Measurements from ENCODE around the gene AIFM3. TPM values are rescaled to one million over a fixed set of nuclear protein-coding genes. Genes with fewer than 3 reads are reported as not detected.
A peak's percentile ranks its signal among the peaks of the same experiment; 100 is the strongest.

The AIFM3 gene
- total RNA-seq, 1 experiment from 2014 or later = 4.2 TPM

GRCh38 chr22:20956258-20957101, 10.6 kb upstream of the AIFM3 start:
- Mint-ChIP-seq H3K4me1 (ENCODE audit: low read depth, unreplicated experiment) (peaks cover 38% of the 10 kb centered on the region), H3K27me3 (ENCODE audit: unreplicated experiment) (no peaks in the 10 kb centered on the region), H3K27ac (ENCODE audit: unreplicated experiment) (peak overlapping the region; percentile 78), H3K4me3 (ENCODE audit: low read depth, unreplicated experiment) (peak overlapping the region; percentile 91), H3K9me3 (ENCODE audit: low read depth, unreplicated experiment) (no peaks in the 10 kb centered on the region), H3K36me3 (ENCODE audit: insufficient read depth, unreplicated experiment) (peaks cover 64% of the 10 kb centered on the region)
- peak; percentile 72 for DNase-seq
- intact Hi-C loops (cut with micrococcal nuclease; ENCODE audit: unreplicated experiment) = no loop called here
- TF ChIP-seq CTCF (IDR thresholded peaks at IDR 0.05; ENCODE audit: unreplicated experiment) = no peak
- CTCF ChIA-PET = interaction anchor here (0.6 to 3.0 kb wide), 11 partner anchors 9 to 71 kb away, joined by 3 to 11 read pairs (median 5); partner anchors contain the start of genes AIFM3, CRKL and LZTR1
- BruUV-seq (replicated peaks) = TSS peak; percentile 40

GRCh38 chr22:20957102-20957682, 9.9 kb upstream of the AIFM3 start:
- CTCF ChIA-PET = interaction anchor here (0.6 to 3.0 kb wide), 9 partner anchors 10 to 72 kb away, joined by 3 to 11 read pairs (median 8); partner anchors contain the start of genes AIFM3, CRKL and LZTR1
- intact Hi-C loops (cut with micrococcal nuclease; ENCODE audit: unreplicated experiment) = no loop called here
- peak; percentile 44 for DNase-seq
- peaks cover 59% of the 10 kb centered on the region for H3K36me3 Mint-ChIP-seq (ENCODE audit: insufficient read depth, unreplicated experiment)
- no peaks in the 10 kb centered on the region for H3K27me3 Mint-ChIP-seq (ENCODE audit: unreplicated experiment)
- no peak for TF ChIP-seq CTCF (IDR thresholded peaks at IDR 0.05; ENCODE audit: unreplicated experiment)
- no TSS peak for BruUV-seq (replicated peaks)
- peaks cover 31% of the 10 kb centered on the region for H3K4me1 Mint-ChIP-seq (ENCODE audit: low read depth, unreplicated experiment)
- peak overlapping the region; percentile 82 for H3K27ac Mint-ChIP-seq (ENCODE audit: unreplicated experiment)
- H3K4me3 Mint-ChIP-seq (ENCODE audit: low read depth, unreplicated experiment) = peak overlapping the region; percentile 91
- H3K9me3 Mint-ChIP-seq (ENCODE audit: low read depth, unreplicated experiment) = no peaks in the 10 kb centered on the region

- CTCF ChIA-PET = interaction anchor here (0.6 to 3.0 kb wide), 9 partner anchors 9 to 72 kb away, joined by 3 to 11 read pairs (median 4); partner anchors contain the start of genes AIFM3, CRKL and LZTR1
- intact Hi-C loops (cut with micrococcal nuclease; ENCODE audit: unreplicated experiment) = no loop called here
- H3K36me3 Mint-ChIP-seq (ENCODE audit: insufficient read depth, unreplicated experiment) = peaks cover 52% of the 10 kb centered on the region
- BruUV-seq (replicated peaks) = no TSS peak
- H3K4me1 Mint-ChIP-seq (ENCODE audit: low read depth, unreplicated experiment) = peaks cover 24% of the 10 kb centered on the region
- H3K27me3 Mint-ChIP-seq (ENCODE audit: unreplicated experiment) = no peaks in the 10 kb centered on the region
- TF ChIP-seq CTCF (IDR thresholded peaks at IDR 0.05; ENCODE audit: unreplicated experiment) = no peak
- H3K27ac Mint-ChIP-seq (ENCODE audit: unreplicated experiment) = peak overlapping the region; percentile 82
- H3K9me3 Mint-ChIP-seq (ENCODE audit: low read depth, unreplicated experiment) = no peaks in the 10 kb centered on the region
- peak overlapping the region; percentile 91 for H3K4me3 Mint-ChIP-seq (ENCODE audit: low read depth, unreplicated experiment)
- peak; percentile 52 for DNase-seq
Measured at GRCh38 chr22:20957683-20958431, 9.2 kb upstream of the AIFM3 start.
